22Rv1 (cell line): ENCODE measurements around the gene NAA80.

ENCODE experiments used
- H3K27ac ChIP-seq: fragments of 450-650 bp; 2 replicates; pipeline ENCODE4 v1.5.1; 2017
- ZFX ChIP-seq: fragments of 450-650 bp; IDR thresholded peaks from 2 replicates; pipeline ENCODE4 v1.6.1; 2017; ENCODE audit warnings: antibody characterized with exemption, borderline replicate concordance
- TF ChIP-seq, protein P1 (sequence below): fragments of 450-650 bp; IDR thresholded peaks from 2 replicates; pipeline ENCODE4 v1.5.1; 2017; ENCODE audit warnings: mild to moderate bottlenecking

Gene NAA80

DNA sequence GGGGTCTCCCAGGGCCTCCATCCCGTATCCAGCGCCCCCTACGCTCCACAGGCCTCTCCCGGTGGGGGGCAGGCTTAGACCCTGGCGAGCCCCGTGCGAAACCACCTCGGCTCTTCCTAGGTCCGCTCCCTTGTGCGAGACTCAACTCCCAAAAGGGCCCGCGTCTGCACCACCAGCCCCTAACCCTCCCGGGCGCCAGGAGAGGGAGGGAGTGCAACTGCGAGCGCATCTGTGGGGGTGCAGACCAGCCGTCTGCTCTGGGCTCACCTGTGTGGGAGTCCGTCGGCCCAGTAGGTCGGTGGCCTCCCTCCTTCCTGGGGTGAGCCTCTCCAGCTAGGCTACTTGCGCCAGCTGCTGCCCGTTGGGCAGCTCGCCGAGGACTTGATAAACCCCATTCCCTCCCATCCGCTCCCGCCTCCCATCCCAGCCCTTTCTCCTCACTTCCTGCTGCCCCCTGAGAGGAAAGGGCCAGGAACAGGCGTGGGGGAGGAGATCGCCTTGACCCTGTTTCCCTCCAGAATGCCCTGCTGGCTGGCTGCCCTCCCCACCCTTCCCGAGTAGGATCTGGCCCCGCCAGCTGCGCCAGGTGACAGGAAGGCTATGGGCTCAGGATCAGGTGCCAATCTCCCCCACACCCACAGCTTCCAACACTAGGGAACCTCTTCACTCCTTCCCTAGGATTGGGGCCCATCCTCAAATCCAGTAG lies 23.3 kb upstream of the NAA80 start, which contains the start of gene HYAL2:
TSS of gene HYAL2 (minus strand) at position 360 of the 706 bp plus-strand sequence. CDS start 2,256 bp downstream, outside the sequence.
- TF ChIP-seq, protein P1, sequence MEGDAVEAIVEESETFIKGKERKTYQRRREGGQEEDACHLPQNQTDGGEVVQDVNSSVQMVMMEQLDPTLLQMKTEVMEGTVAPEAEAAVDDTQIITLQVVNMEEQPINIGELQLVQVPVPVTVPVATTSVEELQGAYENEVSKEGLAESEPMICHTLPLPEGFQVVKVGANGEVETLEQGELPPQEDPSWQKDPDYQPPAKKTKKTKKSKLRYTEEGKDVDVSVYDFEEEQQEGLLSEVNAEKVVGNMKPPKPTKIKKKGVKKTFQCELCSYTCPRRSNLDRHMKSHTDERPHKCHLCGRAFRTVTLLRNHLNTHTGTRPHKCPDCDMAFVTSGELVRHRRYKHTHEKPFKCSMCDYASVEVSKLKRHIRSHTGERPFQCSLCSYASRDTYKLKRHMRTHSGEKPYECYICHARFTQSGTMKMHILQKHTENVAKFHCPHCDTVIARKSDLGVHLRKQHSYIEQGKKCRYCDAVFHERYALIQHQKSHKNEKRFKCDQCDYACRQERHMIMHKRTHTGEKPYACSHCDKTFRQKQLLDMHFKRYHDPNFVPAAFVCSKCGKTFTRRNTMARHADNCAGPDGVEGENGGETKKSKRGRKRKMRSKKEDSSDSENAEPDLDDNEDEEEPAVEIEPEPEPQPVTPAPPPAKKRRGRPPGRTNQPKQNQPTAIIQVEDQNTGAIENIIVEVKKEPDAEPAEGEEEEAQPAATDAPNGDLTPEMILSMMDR = no peak
- no peak for TF ChIP-seq ZFX
- peak within 1 kb of the TSS; percentile 85 for H3K27ac ChIP-seq

- no peak for TF ChIP-seq ZFX
- TF ChIP-seq, protein P1 = no peak; the same call in 1 of the 2 replicates
- peak overlapping the region; percentile 85 for H3K27ac ChIP-seq
Measured at GRCh38 chr3:50322115-50322385, 22.8 kb upstream of the NAA80 start.

DNA sequence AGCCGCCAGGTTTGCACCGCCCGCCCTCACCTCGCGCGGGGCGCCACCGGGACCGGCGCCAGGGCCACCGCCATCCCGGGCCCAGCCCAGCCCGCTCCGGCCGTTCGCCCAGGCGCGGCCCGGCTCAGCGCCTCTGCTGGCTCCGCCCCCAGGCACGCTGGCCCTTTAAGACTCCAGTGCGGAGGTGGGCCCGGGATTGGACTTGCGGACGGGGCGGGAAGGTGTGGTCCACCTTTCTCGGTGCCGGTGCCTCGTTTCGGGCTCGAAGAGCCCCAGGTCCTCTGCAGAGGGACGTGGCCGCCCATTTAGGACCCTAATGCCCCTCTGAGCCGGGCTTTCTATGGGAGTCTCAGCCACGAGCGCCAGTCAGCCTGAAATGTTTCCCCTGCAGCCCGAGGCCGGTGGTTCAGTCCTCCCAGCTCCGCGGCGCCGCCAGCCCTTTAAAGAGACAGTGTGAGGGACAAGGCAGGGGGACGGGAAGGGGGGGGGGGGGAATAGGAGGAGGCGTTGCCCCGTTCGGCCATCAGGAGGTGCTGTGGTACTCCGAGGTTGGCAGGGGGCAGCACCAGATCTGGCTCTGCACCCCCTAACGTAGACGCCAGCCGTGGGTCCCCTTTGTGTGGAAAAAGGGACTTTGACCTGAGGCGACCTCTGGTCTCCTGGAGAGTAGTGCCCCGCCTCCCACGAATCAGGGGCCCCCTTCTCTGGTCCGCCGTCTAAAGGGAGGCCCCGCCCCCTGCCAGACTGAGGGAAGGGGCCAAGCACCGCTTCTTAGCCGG lies 22.3 kb upstream of the NAA80 start:
- peak overlapping the region; percentile 85 for H3K27ac ChIP-seq
- TF ChIP-seq, protein P1 = peak; percentile 73
- no peak for TF ChIP-seq ZFX

DNA sequence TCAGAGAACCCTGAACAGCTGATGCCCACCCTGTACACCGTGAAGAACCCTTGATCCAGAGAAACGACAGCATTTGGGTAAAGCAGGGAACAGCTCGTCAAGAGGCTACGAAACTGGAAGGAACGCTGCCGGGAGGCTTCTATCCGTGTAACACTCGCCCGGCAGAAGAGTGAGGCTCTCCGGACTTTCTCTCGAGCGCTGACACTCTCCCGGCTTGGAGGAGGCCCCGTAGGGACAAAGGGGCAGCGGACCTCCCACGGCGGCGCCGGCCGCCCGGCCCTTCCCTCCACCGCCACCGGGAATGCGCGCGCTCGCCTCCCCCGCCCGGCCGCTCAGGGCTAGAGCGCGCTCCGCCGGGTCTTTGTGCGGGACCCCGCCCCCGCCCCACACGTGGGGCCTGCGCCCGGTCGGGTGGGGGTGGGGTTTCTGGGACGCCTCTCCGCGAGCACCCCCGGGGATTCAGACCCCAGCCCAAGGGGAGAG lies 21.7 kb upstream of the NAA80 start:
- peak overlapping the region; percentile 85 for H3K27ac ChIP-seq
- TF ChIP-seq, protein P1 = no peak
- TF ChIP-seq ZFX = no peak

DNA sequence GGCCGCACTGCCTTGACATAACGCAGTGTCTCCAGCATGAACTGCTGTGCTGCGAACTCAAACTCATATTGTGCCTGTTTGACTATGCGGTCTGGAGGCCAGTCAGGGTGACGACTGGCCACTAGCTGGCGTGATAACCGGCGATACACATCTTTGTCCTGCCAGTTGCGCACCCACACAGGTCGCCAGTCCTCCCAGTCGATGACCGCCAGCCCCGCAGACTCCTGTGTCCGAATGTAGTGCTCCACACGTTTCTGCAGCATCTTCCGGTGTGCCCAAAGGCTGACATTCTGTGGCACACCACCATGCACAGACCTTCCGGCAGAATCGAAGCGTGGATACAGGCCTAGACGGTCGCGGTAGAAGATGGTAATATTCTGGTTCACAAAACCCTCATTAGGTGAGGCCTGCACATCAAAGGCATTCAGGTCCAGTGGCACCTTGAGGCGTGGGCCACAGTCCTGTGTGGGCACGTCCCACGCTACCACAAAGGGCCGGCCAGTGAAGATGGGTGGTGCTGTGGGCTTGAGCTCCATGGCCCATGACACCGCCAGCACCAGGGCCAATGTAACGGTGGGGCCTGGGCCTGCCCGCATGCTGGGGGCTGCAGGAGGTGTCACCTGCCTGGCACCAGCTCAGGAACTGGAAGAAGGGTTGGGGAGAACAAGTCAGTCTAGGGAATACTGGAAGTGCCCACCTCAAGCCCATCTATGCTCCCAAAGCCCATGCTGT lies 20.9 kb upstream of the NAA80 start:
- no peak for TF ChIP-seq ZFX
- TF ChIP-seq, protein P1 = no peak; the same call in 1 of the 2 replicates
- H3K27ac ChIP-seq = peak overlapping the region; percentile 85

DNA sequence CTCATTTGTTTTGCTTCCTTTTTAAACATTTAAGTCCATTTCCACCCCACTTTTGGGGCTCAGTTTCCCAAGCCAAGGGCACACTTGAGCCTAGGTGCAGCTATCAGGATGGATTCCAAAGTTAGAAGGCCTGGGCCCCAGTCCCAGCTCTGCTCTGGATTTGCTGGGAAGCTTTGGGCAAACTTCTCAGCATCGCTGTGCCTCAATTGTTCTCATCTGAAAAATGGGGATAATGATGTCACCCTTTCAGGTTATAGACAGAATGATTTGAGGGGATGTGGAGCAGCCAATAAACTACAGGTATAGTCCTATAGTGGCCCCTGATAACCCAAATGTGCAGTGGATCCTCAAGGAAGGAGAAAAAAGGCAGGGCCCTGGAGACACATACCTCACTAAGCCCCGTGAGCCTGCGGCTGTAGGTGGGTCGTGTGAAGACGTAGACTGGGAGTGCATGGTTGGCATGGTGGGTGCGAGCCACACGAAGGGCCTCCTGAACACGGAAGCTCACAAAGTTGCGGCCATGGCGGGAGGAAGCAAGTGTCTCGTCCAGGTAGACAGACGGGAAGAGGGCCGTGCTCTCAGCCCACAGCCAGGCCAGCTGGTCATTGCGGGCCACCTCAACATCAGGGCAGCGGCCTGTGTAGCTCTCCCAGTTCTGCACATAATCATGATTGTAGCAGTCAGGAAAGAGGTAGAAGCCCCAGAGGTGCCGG lies 20.1 kb upstream of the NAA80 start:
- no peak for TF ChIP-seq ZFX
- TF ChIP-seq, protein P1 = no peak
- H3K27ac ChIP-seq = peak overlapping the region; percentile 85; the same call in 1 of the 2 replicates
